COLO668 (cell line): ENCODE measurements around the gene RMI2.
A peak's percentile ranks its signal among the peaks of the same experiment; 100 is the strongest.

Experiments
- DNase-seq: peaks from one replicate; lab custom pipeline; 2025; ENCODE audit not compliant: unreplicated experiment; lab: John Stamatoyannopoulos, UW

RMI2 gene

DNA sequence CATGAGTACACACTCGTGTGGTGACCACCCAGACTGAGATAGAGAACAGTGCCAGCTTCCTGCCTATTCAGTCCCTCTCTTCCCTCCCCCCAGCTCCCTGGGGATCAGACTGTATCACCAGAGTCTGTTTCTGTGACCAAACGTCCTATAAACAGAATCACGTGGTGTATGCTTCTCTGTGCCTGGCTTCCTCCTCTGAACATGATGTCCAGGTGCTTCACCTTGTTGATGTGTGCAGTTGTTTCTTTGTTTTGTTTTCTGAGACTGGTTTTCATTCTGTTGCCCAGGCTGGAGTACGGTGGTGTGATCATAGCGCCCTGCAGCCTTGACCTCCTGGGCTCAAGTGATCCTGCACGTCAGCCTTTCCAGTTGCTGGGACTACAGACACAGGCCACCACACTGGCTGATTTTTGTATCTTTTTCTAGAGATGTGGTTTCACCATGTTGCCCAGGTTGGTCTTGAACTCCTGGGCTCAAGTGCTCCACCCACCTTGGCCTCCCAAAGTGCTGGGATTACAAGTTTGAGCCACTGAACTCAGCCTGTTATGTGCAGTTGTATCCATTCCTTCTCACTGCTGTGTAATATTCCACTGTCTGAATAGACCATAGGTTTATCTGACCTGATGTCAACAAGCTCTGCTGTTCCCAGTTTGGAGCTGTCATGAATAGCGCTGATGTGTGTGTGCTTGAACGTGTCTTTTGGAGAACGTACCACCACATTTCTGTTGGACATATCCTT is 35.2 kb upstream of the RMI2 start:
- peak; percentile 25 for DNase-seq

DNA sequence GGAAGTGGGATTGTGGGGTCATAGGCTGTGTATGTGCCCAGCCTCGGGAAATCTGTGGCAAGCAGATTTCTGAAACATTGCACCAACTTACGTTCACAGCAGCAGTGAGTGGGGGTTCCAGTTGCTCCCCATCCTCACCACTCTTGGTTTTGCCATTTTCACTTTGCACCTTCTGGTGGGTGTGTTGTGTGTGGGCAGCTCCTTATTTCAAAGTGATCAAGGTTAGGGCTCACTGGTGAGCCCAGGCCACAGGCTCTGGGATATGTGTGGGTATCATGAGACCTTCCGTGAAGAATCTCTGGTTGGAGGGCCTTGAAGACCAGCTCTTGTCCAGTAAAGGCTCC is 34.7 kb upstream of the RMI2 start:
- DNase-seq = no peak

DNA sequence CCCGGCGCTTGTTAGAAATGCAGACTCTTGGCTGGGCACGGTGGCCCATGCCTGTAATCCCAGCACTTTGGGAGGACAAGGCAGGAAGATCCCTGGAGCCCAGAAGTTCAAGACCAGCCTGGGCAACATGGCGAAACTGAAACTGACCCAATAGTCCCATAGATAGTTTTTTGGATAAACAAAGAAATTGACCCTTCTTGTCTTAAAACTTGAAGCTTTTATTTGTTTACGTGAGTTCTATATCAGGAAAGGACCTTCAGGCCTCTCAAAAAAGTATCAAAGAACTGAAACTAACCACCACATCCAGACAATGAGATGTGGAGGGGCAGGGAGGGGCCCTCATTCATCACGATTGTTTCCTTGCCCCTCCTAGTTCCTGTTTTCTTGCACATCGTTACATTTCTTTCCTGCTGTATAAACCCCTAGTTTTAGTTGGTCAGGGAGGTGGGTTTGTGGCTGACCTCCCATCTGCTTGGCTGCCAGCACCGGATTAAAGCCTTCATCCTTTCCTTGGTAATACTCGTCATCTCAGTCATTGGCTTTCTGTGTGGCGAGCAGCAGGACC is 34.2 kb upstream of the RMI2 start:
- DNase-seq = no peak

DNA sequence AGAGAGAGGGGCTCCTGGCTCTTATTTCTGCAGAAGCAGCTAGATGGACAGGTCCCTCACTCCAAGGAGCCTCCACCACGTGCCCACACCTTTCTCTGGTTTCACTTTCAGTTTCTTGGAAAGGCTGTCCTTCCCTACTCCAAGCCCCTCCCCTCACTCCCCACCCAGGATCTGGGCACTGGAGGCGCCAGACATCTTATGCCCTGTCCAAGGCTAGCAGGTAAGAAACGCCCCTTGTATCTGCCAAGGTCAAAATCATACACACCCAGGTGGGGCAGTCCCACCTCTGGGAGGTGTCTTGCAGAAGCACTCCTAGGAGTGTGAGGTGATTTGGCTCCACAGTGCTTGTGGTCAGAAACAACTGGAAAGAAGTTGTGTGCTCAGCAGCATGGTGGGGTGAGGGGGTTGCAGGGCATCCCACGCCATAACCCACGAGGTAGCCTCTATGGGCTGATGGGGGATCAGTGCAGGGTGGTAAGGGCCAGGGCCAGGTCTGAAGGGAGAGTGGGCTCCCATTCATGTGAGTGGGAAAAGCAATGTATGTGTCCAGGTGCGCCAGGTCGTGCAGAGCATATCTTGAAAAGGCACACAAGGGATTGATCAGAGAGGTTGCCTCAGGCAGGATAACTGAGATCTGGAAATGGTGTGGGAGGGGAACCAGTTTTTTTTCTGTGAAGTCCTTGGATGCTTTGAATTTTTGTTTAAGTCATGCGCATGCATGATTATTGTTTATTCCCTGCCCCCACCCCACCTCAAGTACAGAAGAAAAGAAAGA is 32.4 kb upstream of the RMI2 start:
- peak; percentile 14 for DNase-seq

DNA sequence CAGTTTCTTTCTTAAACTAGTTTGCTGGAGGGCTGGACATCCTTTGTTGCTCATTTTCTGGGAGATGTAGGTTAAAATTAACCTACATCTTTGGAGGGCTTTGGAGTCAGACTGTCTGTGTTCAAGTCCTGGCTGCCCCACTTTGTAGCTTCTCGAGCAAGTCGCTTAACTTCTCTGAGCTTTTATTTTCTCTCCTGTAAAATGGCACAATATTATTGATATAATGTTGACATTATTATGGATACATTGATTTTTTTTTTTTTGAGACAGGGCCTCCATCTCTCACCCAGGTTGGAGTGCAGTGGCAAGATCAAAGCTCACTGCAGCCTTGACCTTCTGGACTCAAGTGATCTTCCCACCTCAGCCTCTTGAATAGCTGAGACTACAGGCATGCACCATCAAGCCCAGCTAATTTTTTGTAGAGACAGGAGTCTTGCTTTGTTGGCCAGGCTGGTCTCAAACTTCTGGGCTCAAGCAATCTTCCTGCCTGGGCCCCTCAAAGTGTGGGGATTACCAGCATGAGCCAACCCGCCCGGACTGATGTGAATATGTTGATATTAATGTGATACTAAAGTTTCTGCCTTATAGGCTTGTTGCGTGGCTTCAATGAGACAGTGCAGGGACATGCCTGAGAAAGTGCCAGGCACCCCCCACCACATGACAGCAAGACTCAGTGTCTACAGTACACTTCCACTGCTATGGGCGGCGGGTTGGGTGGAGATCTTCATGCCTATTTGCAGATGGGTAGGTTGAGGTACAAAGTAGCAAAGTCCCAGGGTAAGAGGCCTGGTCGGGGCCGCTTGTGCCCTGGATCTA is 31.6 kb upstream of the RMI2 start:
- DNase-seq = no peak

DNA sequence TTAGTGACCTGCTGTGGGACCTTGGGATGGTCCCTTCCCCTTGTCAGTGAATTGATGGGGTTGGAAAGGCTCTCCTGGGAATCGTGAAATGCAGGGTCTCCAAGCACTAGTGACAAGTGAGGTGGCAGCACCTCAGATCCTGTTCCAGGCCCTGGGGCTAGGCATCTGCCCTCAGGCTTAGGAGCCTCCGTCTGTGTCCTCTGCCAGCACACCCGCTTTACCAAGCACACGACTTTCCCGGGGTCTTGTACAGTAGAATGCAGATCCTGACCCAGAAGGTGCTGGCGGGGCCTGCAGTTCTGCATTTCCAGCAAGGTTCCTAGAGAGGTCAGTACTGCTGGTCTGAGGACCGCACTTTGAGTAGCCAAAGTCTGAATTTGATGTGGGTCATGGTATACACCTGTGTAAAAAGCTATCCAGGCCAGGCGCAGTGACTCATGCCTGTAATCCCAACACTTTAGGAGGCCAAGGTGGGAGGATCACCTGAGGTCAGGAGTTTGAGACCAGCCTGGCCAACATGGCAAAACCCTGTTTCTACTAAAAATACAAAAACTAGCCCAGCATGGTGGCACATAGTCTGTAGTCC is 30.9 kb upstream of the RMI2 start:
- no peak for DNase-seq

DNA sequence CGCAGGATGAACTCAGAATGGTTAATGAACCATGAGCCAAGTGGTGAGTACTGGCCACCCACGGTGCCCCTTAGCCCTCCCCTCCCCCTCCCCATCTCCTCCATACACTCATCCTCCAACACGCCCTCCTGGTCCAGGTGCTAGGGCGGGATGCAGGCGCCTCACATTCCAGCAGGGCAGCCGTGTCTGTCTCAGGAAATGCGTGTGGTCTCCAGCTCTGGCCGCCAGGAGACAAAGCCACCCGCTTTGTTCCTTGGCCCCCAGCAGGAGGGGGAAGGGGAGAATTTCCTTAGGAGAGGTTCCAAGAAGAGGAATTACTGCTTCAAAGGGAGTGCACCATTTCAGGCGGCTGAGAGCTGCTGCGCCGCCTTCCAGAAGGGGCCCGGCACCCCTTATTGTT is 29.7 kb upstream of the RMI2 start:
- no peak for DNase-seq

DNA sequence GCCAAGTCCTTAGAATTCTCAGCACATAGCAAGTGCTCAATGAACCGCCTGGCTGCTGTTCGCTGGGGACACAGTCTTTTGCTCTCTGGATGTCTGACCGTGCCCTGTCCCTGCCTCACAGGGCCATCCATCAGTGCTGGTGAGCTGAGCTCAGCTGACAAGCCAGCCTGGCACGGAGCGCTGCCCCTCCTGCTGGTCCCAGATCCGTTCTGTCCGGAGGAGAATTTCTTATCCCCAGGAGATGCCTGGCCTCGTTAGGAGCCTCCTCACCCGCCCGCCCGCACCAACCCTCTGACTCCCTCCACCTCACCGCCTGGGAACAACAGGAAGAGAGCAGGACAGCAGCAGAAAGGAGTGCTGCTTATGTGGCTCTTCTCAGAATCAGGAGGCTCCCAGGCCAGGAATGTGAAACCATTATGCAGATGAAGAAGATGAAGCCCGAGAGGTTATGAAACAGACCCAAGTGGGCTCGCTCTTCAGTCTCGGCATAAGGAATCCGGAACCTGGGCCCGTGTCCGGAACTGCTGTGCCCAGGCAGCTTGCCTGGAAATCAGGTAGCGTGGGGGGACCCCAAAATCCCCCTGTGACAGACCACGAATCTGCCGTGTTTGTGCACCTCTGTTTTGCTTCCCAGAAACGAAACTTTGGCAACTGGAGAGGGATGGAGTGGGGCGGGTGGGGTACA is 28.8 kb upstream of the RMI2 start:
- DNase-seq = no peak

DNA sequence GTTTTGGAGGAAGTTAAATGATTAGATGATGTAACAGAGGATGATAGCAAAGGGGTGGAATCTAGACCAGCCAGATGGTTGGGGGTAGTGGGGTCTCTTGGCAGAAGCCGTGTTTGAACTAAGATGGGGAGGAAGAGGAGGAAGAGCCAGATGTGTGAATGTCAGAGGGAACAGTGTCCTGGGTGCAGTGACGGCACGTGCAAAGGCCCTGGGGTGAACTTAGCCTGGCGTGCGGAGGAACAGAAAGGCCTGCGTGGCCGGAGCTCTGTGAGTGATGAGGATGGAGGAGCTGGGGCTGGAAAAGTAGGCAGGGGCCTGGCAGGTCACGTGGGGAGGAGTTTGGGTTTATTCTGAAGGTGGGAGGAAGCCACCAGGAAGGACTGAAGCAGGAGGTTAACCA is 26.4 kb upstream of the RMI2 start:
- no peak for DNase-seq

DNA sequence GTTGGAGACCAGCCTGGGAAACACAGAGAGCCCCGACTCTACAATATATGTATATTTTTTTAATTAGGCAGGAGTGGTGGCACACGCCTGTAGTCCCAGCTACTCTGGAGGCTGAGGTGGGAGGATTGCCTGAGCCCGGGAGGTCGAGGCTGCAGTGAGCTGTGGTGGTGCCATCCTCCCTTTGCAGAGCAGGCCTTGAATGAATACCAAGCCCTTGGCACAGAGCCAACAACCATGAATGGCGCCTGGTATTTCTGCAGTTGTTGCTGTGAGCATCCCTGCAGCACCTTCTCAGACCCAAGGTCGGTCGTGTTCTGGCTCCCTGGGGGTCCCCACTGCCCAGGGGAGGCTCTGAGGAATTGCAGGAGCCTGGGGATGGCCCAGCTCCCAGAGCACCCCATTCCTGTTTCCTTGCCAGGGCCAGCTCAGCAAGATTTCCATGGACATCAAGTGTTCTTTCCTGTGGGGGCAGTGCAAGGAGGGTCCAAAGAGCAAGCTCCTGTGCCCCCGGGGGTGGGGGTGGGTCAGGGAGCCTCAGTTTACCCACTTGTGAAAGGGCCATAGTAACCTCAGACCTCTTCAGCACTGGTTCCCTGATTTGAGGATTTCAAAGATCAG is 25.6 kb upstream of the RMI2 start:
- DNase-seq = peak; percentile 56

DNA sequence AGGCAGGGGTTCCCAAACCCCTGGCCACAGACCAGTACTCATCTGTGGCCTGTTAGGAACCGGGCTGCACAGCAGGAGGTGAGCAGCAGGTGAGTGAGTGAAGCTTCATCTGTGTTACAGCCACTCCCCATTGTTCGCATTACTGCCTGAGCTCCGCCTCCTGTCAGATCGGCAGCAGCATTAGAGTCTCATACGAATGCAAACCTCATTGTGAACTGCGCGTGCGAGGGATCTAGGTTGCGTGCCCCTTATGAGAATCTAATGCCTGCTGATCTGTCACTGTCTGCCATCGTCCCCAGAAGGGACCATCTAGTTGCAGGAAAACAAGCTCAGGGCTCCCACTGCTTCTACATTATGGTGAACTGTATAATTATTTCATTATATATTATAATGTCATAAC is 25.1 kb upstream of the RMI2 start:
- DNase-seq = peak; percentile 45

DNA sequence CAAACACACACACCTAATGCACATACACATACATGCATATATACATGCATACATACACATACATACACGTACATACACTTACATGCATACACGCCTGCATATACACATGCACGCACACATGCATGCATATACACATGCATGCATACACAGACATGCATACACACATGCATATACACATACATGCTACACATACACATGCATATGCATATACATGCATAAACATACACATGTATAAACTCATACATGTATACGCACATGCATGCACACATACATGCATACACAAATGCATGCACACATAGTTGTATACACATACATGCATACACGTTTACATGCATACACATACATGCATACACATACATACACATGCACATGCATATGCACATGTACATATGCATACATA is 23.6 kb upstream of the RMI2 start:
- no peak for DNase-seq

DNA sequence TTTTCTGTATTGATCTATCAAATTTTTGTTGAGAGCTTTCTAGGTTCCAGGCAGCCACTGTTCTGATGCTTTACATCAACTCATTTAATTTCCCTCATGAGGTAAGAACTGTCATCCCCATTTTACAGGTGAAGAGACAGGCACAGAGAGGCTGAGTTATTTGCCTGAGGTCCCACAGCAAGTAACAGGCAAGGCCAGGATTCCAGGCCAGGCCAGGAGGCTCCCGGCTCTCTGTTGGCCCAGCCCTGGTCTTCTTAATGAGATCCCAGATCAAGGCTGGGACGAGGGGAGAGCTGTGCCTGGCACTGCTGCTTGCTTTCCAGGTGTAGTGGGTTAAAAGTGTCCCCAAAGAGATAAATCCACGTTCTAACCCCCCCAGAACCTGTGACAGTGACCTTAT is 22.4 kb upstream of the RMI2 start:
- DNase-seq = no peak

DNA sequence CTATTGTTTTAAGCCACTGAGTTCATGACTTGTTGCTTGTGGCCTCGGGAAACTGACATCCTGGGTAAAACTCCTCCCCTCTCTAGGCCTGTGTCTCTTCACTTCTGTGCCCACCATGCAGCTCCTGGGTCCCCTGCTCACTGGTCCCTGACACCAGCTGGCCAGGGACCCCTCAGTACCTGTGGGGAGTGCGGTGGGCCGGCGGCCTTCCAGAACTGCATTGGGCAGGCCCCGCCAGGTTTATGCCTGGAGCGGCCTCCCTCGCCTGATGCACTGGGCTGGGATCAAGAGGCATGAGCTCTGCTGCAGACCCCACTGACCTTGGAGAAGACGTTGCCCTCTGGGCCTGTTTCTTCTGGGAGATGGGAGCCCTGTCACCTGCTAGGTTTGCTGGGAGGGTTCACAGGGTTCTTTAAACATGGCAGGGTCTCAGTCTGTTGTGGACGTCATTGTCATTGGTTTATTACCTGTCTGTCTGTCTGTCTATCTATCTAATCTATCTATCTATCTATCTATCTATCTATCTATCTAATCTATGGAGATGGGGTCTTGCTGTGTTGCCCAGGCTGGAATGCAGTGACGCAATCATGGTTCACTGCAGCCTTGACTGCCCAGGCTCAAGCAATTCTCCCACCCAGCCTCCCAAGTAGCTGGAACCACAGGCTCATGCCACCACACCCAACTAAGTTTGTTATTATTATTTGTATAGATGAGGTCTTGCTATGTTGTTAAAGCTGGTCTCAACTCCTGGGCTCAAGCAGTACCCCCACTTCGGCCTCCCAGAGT is 21.5 kb upstream of the RMI2 start:
- no peak for DNase-seq

DNA sequence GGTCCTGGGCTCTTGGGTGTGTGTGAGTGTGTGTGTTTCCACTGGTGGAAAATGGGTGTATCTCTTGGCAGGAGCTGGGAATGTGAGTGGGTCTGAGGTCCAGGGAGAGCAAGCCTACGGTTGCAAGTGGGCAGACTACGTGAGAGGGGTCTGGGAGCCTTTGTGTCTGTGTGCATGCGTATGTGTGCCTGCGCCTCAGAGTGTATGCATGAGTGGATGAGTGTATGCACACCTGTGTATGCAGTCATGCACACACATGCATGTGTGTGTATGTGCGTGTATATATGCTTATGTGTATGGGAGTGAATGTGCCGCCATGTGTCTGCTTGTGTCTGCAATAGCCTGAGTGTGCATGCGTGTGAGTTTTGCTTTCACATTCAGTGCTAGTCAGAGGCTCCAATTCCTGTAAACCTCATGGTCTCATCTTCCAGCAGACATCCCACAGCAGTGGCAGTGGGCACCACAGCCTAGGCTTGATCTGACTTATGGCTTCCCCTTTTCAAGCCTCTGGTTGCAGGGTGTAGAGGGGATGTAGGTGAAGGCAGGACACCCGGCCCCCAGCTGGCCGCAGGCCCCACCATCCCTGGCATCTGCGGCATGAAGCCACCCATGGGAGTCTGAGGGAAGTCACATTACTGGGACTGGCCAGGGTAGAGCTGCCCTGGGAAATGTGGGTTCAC is 19.7 kb upstream of the RMI2 start:
- DNase-seq = no peak

DNA sequence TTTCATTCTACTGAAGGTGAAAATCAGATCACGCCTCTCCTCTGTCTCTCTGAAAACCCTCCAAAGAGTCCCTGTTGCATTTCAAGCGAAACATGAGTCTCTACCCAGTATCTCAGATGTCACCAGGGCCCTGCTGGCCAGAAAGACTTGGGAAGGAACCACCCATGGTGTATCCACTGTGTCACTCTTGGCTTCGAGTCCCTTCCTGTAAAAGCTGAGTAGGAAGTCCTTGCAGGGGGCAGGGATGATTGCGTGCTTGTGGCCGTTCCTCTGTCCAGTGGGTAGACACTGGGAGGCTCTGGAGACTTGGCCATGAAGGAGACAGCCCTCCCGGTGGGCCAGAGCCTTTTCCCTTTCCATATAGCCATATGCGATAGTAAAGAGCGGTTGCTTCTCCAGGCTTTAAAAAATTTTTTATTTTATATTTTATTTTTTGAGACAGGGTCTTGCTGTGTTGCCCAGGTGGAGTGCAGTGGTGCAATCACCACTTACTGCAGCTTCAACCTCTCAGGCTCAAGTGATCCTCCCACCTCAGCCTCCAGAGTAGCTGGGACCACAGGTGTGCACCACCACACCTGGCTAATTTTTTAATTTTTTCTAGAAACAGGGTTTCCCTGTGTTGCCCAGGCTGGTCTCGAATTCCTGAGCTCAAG is 19.0 kb upstream of the RMI2 start:
- no peak for DNase-seq

DNA sequence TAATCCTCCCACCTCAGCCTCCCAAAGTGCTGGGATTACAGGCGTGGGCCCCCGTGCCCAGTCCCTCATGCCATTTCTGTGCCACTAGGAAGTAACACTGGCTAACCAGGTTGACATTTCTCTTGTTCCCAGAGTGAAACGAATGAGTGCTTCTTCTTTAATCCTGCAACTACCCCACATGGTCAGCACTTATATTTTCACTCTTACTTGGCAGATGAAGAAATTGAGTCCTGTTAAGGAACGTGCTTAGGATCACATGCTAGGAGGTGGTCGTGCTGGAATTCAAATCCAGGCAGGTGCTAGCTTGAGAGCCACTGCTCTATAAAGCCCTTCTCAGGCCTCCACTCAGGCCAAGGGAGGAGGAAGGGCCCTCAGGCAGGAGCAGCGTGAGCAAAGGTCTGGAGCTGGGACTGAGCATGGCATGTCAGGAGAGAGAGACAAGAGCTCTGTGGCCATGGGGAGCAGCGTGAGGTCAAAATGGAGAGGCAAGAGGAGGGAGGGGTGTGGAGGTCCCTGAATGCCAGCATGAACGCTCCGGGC is 18.5 kb upstream of the RMI2 start:
- no peak for DNase-seq
